ENCODE measurements around the gene PLCL2. TPM values are rescaled to one million over a fixed set of nuclear protein-coding genes. Genes with fewer than 3 reads are reported as not detected.

The PLCL2 gene
- total and polyA plus RNA-seq, 2 donors (not counting 3 experiments of a cell fraction or from before 2014, with no cell fraction given), result 2.3 to 10.7 TPM

- DNase-seq (ENCODE audit: low read depth, low spot score), result no peak
- intact Hi-C loops (cut with micrococcal nuclease), result no loop called here
- no peaks in the 10 kb centered on the region for H3K9me3 ChIP-seq (replicated peaks; ENCODE audit: control insufficient read depth, insufficient read depth, low read length)
- no peaks in the 10 kb centered on the region for H3K27me3 ChIP-seq (ENCODE audit: control insufficient read depth in 2 of 2, insufficient read depth in 2 of 2, low read length in 2 of 2)
- H3K36me3 ChIP-seq (ENCODE audit: control insufficient read depth in 2 of 2, extremely low read depth in 1 of 2, insufficient read depth in 2 of 2, low read length in 2 of 2), result no peaks in the 10 kb centered on the region
- no TSS peak for BruUV-seq (replicated peaks)
- no peak overlapping the region for H2AFZ ChIP-seq (ENCODE audit: low read depth, low read length)
- H3K4me3 ChIP-seq (replicated peaks in 1 of 3; ENCODE audit: insufficient read depth in 1 of 3, low read depth in 1 of 3, low read length in 3 of 3), result no peak overlapping the region
- no peak for FAIRE-seq
- POLR2A ChIA-PET, result no interaction called here
- CTCF ChIA-PET, result interaction anchor here (1.4 kb wide), 1 partner anchor 266 kb away, joined by 3 read pairs; no protein-coding TSS in a partner anchor
- dilution Hi-C loops (cut with MboI; ENCODE audit: extremely low pct_ligation_motif_present, low sequenced_read_pairs), result no loop called here
- no peak overlapping the region for H3K9ac ChIP-seq (replicated peaks; ENCODE audit: extremely low read depth, insufficient read depth, low read length)
- H3K4me1 ChIP-seq (ENCODE audit: control insufficient read depth, extremely low read depth, insufficient read depth, low read length), result no peaks in the 10 kb centered on the region
- H3K4me2 ChIP-seq (ENCODE audit: insufficient read depth, low read length), result no peak overlapping the region
- TF ChIP-seq, protein P1, sequence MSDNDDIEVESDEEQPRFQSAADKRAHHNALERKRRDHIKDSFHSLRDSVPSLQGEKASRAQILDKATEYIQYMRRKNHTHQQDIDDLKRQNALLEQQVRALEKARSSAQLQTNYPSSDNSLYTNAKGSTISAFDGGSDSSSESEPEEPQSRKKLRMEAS (IDR thresholded peaks at IDR 0.05; ENCODE audit: insufficient read depth, insufficient read length), result no peak
- no peak for TF ChIP-seq POLR2AphosphoS5 (IDR thresholded peaks at IDR 0.05; ENCODE audit: insufficient read depth, low read depth, low read length)
- TF ChIP-seq GATA2 (IDR thresholded peaks at IDR 0.05; ENCODE audit: insufficient read depth, insufficient read length, low read depth, low read length), result no peak
- TF ChIP-seq EZH2 (IDR thresholded peaks at IDR 0.05; ENCODE audit: borderline replicate concordance, low read depth, low read length, severe bottlenecking), result no peak
- TF ChIP-seq POLR2A (IDR thresholded peaks at IDR 0.05; ENCODE audit: low read depth, low read length), result no peak
- no peak for TF ChIP-seq FOS (IDR thresholded peaks at IDR 0.05; ENCODE audit: borderline replicate concordance, insufficient read depth, low read length)
- no peak for TF ChIP-seq MYC (IDR thresholded peaks at IDR 0.05; ENCODE audit: low read depth, low read length)
- TF ChIP-seq JUN (IDR thresholded peaks at IDR 0.05; ENCODE audit: borderline replicate concordance, insufficient read depth, insufficient read length, low read depth), result no peak
- H3K9me1 ChIP-seq (replicated peaks; ENCODE audit: control insufficient read depth, extremely low read depth, insufficient read depth, low read length), result no peaks in the 10 kb centered on the region
- H4K20me1 ChIP-seq (replicated peaks; ENCODE audit: control insufficient read depth, extremely low read depth, insufficient read depth, low read length), result no peaks in the 10 kb centered on the region
- H3K79me2 ChIP-seq (ENCODE audit: control insufficient read depth, insufficient read depth, low read length), result no peaks in the 10 kb centered on the region
- H3K27ac ChIP-seq (ENCODE audit: insufficient read depth, low read depth, low read length), result no peak overlapping the region
Observed at GRCh38 chr3:17094551-17094950, 209.8 kb downstream of the PLCL2 start.

GRCh38 chr3:17103579-17103978 lies 218.8 kb downstream of the PLCL2 start:
- H3K36me3 ChIP-seq (ENCODE audit: control insufficient read depth in 2 of 2, extremely low read depth in 1 of 2, insufficient read depth in 2 of 2, low read length in 2 of 2), result no peaks in the 10 kb centered on the region
- H3K9me3 ChIP-seq (replicated peaks; ENCODE audit: control insufficient read depth, insufficient read depth, low read length), result no peaks in the 10 kb centered on the region
- H4K20me1 ChIP-seq (replicated peaks; ENCODE audit: control insufficient read depth, extremely low read depth, insufficient read depth, low read length), result no peaks in the 10 kb centered on the region
- intact Hi-C loops (cut with micrococcal nuclease), result loop anchor here (10.0 kb wide), 1 partner anchor 499 kb away; the partner anchor contains the start of gene DAZL
- no peak overlapping the region for H3K9ac ChIP-seq (replicated peaks; ENCODE audit: extremely low read depth, insufficient read depth, low read length)
- H3K27ac ChIP-seq (ENCODE audit: insufficient read depth, low read depth, low read length), result no peak overlapping the region
- DNase-seq (ENCODE audit: low read depth, low spot score), result no peak
- ChIA-PET CTCF (no interaction called here), POLR2A (no interaction called here)
- no peak for TF ChIP-seq FOS (IDR thresholded peaks at IDR 0.05; ENCODE audit: borderline replicate concordance, insufficient read depth, low read length)
- TF ChIP-seq, protein P1 (IDR thresholded peaks at IDR 0.05; ENCODE audit: insufficient read depth, insufficient read length), result no peak
- no peak for TF ChIP-seq JUN (IDR thresholded peaks at IDR 0.05; ENCODE audit: borderline replicate concordance, insufficient read depth, insufficient read length, low read depth)
- no peak for TF ChIP-seq CTCF (IDR thresholded peaks at IDR 0.05; ENCODE audit: extremely low read depth in 1 of 2, insufficient read depth in 1 of 2, low read depth in 1 of 2, low read length in 2 of 2)
- TF ChIP-seq GATA2 (IDR thresholded peaks at IDR 0.05; ENCODE audit: insufficient read depth, insufficient read length, low read depth, low read length), result no peak
- TF ChIP-seq MYC (IDR thresholded peaks at IDR 0.05; ENCODE audit: low read depth, low read length), result no peak
- no peak for TF ChIP-seq EZH2 (IDR thresholded peaks at IDR 0.05; ENCODE audit: borderline replicate concordance, low read depth, low read length, severe bottlenecking)
- no peaks in the 10 kb centered on the region for H3K4me1 ChIP-seq (ENCODE audit: control insufficient read depth, extremely low read depth, insufficient read depth, low read length)
- H3K4me3 ChIP-seq (replicated peaks in 1 of 3; ENCODE audit: insufficient read depth in 1 of 3, low read depth in 1 of 3, low read length in 3 of 3), result no peak overlapping the region
- no TSS peak for BruUV-seq (replicated peaks)
- dilution Hi-C loops (cut with MboI; ENCODE audit: extremely low pct_ligation_motif_present, low sequenced_read_pairs), result no loop called here
- H2AFZ ChIP-seq (ENCODE audit: low read depth, low read length), result no peak overlapping the region
- peaks cover 0 to 1% of the 10 kb centered on the region in 2 experiments for H3K27me3 ChIP-seq (ENCODE audit: control insufficient read depth in 2 of 2, insufficient read depth in 2 of 2, low read length in 2 of 2)
- no peak for FAIRE-seq
- no peak overlapping the region for H3K4me2 ChIP-seq (ENCODE audit: insufficient read depth, low read length)
- no peaks in the 10 kb centered on the region for H3K9me1 ChIP-seq (replicated peaks; ENCODE audit: control insufficient read depth, extremely low read depth, insufficient read depth, low read length)
- H3K79me2 ChIP-seq (ENCODE audit: control insufficient read depth, insufficient read depth, low read length), result no peaks in the 10 kb centered on the region
